Esophagus muscularis mucosa (tissue), 4 donors: Measurements from ENCODE around the gene LTBP1.

Source experiments
- EP300 ChIP-seq: sonication (generic); formaldehyde crosslinking; IDR thresholded peaks from one replicate; pipeline ENCODE4 v1.6.1; 2017; ENCODE audit warnings: antibody characterized with exemption
- POLR2A ChIP-seq: fragments of 450-650 bp; IDR thresholded peaks from one replicate; pipeline ENCODE4 v1.6.1; 2017; ENCODE audit warnings: antibody characterized with exemption, moderate library complexity, mild to moderate bottlenecking, low read depth
- POLR2AphosphoS5 ChIP-seq, 2 donors: sonication (generic); formaldehyde crosslinking; IDR thresholded peaks; one replicate each; pipeline ENCODE4 v1.6.1; 2017; ENCODE audit warnings: antibody characterized with exemption in 2 of 2
- TF ChIP-seq, protein P1 (sequence below), 3 experiments: fragments of 200-600 bp in 2 of 3; fragments of 450-650 bp in 1 of 3; sonication (generic) in 2 of 3; IDR thresholded peaks; one replicate each; pipeline ENCODE4 v1.5.1; 2017 to 2019; ENCODE audit warnings: antibody characterized with exemption in 3 of 3, mild to moderate bottlenecking in 2 of 3, moderate library complexity in 1 of 3

GRCh38 chr2:32930436-32930835 is 16.3 kb upstream of the LTBP1 start:
- TF ChIP-seq, protein P1, sequence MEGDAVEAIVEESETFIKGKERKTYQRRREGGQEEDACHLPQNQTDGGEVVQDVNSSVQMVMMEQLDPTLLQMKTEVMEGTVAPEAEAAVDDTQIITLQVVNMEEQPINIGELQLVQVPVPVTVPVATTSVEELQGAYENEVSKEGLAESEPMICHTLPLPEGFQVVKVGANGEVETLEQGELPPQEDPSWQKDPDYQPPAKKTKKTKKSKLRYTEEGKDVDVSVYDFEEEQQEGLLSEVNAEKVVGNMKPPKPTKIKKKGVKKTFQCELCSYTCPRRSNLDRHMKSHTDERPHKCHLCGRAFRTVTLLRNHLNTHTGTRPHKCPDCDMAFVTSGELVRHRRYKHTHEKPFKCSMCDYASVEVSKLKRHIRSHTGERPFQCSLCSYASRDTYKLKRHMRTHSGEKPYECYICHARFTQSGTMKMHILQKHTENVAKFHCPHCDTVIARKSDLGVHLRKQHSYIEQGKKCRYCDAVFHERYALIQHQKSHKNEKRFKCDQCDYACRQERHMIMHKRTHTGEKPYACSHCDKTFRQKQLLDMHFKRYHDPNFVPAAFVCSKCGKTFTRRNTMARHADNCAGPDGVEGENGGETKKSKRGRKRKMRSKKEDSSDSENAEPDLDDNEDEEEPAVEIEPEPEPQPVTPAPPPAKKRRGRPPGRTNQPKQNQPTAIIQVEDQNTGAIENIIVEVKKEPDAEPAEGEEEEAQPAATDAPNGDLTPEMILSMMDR (IDR thresholded peaks at IDR 0.05) = no peak
- TF ChIP-seq EP300 = no peak
- TF ChIP-seq POLR2A = no peak
- no peak for TF ChIP-seq POLR2AphosphoS5 (IDR thresholded peaks at IDR 0.05)
